GM23338 (cell line): ENCODE results near the gene CISH. TPM values are rescaled to one million over a fixed set of nuclear protein-coding genes. Genes with fewer than 3 reads are reported as not detected.

Experiments used
- ATAC-seq: fragments of 200-7000 bp; cut with Tn5 transposase; 3 replicates; pipeline ENCODE4 v1.9.1; 2020
- DNase-seq: peaks from one replicate; pipeline ENCODE4 v3.0.0-alpha.2; 2015; ENCODE audit warnings: low spot score
- H2AFZ ChIP-seq: fragments of 200-600 bp; sonication (generic); 2 replicates; pipeline ENCODE4 v1.8.0; 2016; ENCODE audit warnings: antibody characterized with exemption, mild to moderate bottlenecking, moderate library complexity
- H3F3A ChIP-seq: fragments of 200-600 bp; sonication (generic); replicated peaks from 2 replicates; pipeline ENCODE4 v1.8.0; 2017; ENCODE audit warnings: antibody characterized with exemption, mixed run types, low read depth
- H3K27ac ChIP-seq: fragments of 200-600 bp; sonication (generic); 2 replicates; pipeline ENCODE4 v1.6.1; 2016; ENCODE audit warnings: low read depth
- H3K27me3 ChIP-seq: fragments of 200-600 bp; sonication (generic); 2 replicates; pipeline ENCODE4 v1.8.0; 2016; ENCODE audit warnings: mild to moderate bottlenecking, mixed run types, moderate library complexity; ENCODE audit not compliant: insufficient read depth
- H3K36me3 ChIP-seq: fragments of 200-600 bp; sonication (generic); 2 replicates; pipeline ENCODE4 v1.8.0; 2016; ENCODE audit warnings: mild to moderate bottlenecking; ENCODE audit not compliant: insufficient read depth
- H3K4me1 ChIP-seq: fragments of 200-600 bp; sonication (generic); 2 replicates; pipeline ENCODE4 v1.8.0; 2016; ENCODE audit warnings: mild to moderate bottlenecking, moderate library complexity; ENCODE audit not compliant: insufficient read depth
- H3K4me2 ChIP-seq: fragments of 200-600 bp; sonication (generic); 2 replicates; pipeline ENCODE4 v1.7.1; 2017; ENCODE audit warnings: mixed run types
- H3K4me3 ChIP-seq: fragments of 200-600 bp; sonication (generic); 2 replicates; pipeline ENCODE4 v1.6.1; 2016; ENCODE audit warnings: mixed run types
- H3K79me2 ChIP-seq: fragments of 200-600 bp; sonication (generic); replicated peaks from 2 replicates; pipeline ENCODE4 v1.8.0; 2017; ENCODE audit warnings: mild to moderate bottlenecking; ENCODE audit not compliant: insufficient read depth
- H3K9me2 ChIP-seq: fragments of 200-600 bp; sonication (generic); 2 replicates; pipeline ENCODE4 v1.8.0; 2017; ENCODE audit not compliant: insufficient read depth
- H4K20me1 ChIP-seq: fragments of 200-600 bp; sonication (generic); replicated peaks from 2 replicates; pipeline ENCODE4 v1.8.0; 2017; ENCODE audit warnings: mild to moderate bottlenecking; ENCODE audit not compliant: insufficient read depth
- H3K27ac Mint-ChIP-seq: 2 replicates; pipeline ENCODE4 v1.8.0; 2020; ENCODE audit warnings: inconsistent platforms, mild to moderate bottlenecking, moderate library complexity, mixed read lengths
- H3K27me3 Mint-ChIP-seq: 3 replicates; pipeline ENCODE4 v1.8.0; 2022; ENCODE audit warnings: low read depth, mild to moderate bottlenecking, moderate library complexity, mixed read lengths, inconsistent platforms; ENCODE audit not compliant: insufficient read depth, poor library complexity
- H3K36me3 Mint-ChIP-seq: 3 replicates; pipeline ENCODE4 v1.8.0; 2021; ENCODE audit warnings: low read depth, mild to moderate bottlenecking, inconsistent platforms, moderate library complexity, mixed read lengths
- H3K4me1 Mint-ChIP-seq: 3 replicates; pipeline ENCODE4 v1.8.0; 2020; ENCODE audit warnings: mild to moderate bottlenecking, inconsistent platforms, mixed read lengths
- H3K4me3 Mint-ChIP-seq: 3 replicates; pipeline ENCODE4 v1.8.0; 2021; ENCODE audit warnings: moderate library complexity, mild to moderate bottlenecking, inconsistent platforms, mixed read lengths
- H3K9me3 Mint-ChIP-seq: 3 replicates; pipeline ENCODE4 v1.8.0; 2020; ENCODE audit warnings: moderate library complexity, mild to moderate bottlenecking, inconsistent platforms, mixed read lengths
- CREB1 ChIP-seq: fragments of 250-450 bp; sonication (Bioruptor Pico); IDR thresholded peaks from 2 replicates; pipeline ENCODE4 v1.5.0; 2020; ENCODE audit warnings: low read depth, mild to moderate bottlenecking, moderate library complexity
- EZH2 ChIP-seq: fragments of 200-600 bp; sonication (generic); IDR thresholded peaks from one replicate; pipeline ENCODE4 v1.8.0; 2017; ENCODE audit warnings: antibody characterized with exemption, mild to moderate bottlenecking, low read depth; ENCODE audit not compliant: unreplicated experiment
- JUNB ChIP-seq: IDR thresholded peaks from one replicate; pipeline ENCODE4 v1.6.1; 2016; ENCODE audit warnings: antibody characterized with exemption; ENCODE audit not compliant: unreplicated experiment
- NANOG ChIP-seq: IDR thresholded peaks from 2 replicates; pipeline ENCODE4 v1.6.1; 2016; ENCODE audit warnings: antibody characterized with exemption, borderline replicate concordance
- STAT1 ChIP-seq: IDR thresholded peaks from one replicate; pipeline ENCODE4 v1.6.1; 2016; ENCODE audit warnings: antibody characterized with exemption; ENCODE audit not compliant: unreplicated experiment
- ZNF331 ChIP-seq: fragments of 250-450 bp; sonication (Bioruptor Pico); IDR thresholded peaks from 2 replicates; pipeline ENCODE4 v1.5.0; 2020; ENCODE audit warnings: low read depth, mild to moderate bottlenecking, moderate library complexity
- polyA plus RNA-seq: library from polyadenylated mRNA; unstranded; fragments of >200 nt; fragmentation: Nextera tagmentation; extraction: Ambion mirVana; gene quantifications from 2 replicates; pipeline ENCODE4 v1.2.1, GENCODE V29; 2016
- total RNA-seq: library from RNA; depleted of rRNA; stranded (reverse); fragments of >200 nt; shearing (Covaris generic); gene quantifications from 2 replicates; pipeline ENCODE4 v1.2.3, GENCODE V29; 2014; rRNA removed
- TF ChIP-seq, protein P1 (sequence below): IDR thresholded peaks from one replicate; pipeline ENCODE4 v1.6.1; 2018; ENCODE audit warnings: antibody characterized with exemption; ENCODE audit not compliant: unreplicated experiment
- TF ChIP-seq, protein P2 (sequence below), 2 experiments: fragments of 200-600 bp in 1 of 2; sonication (generic) in 1 of 2; conservative IDR thresholded peaks; 2 replicates each; pipeline versions ENCODE4 v1.5.1 to v1.6.1; 2016 to 2017; ENCODE audit warnings: antibody characterized with exemption in 2 of 2, low read depth in 2 of 2, mild to moderate bottlenecking in 2 of 2, moderate library complexity in 1 of 2

CISH gene
- total and polyA plus RNA-seq, 2 experiments from 2014 or later: 2.1 to 3.6 TPM

DNA sequence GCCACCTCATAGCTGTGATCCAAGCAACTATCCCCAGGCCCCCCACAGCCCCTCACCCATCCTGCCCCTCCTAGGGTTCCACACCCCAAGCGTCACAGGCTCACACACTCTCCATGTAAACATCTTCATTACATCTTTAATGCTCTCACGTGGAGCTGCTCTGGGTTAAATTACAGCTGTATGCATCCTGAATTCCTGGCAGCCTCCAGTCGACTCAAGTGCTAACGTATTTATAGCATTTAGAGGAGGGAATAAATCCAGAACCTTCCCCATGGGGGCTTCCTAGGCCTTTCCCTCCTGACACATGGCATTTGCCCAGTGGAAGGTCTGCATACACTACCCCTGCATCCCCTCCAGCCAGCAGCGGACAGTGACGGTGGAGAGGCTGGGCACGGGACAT lies 53.7 kb downstream of the CISH start (continued):
- TF ChIP-seq, protein P1, sequence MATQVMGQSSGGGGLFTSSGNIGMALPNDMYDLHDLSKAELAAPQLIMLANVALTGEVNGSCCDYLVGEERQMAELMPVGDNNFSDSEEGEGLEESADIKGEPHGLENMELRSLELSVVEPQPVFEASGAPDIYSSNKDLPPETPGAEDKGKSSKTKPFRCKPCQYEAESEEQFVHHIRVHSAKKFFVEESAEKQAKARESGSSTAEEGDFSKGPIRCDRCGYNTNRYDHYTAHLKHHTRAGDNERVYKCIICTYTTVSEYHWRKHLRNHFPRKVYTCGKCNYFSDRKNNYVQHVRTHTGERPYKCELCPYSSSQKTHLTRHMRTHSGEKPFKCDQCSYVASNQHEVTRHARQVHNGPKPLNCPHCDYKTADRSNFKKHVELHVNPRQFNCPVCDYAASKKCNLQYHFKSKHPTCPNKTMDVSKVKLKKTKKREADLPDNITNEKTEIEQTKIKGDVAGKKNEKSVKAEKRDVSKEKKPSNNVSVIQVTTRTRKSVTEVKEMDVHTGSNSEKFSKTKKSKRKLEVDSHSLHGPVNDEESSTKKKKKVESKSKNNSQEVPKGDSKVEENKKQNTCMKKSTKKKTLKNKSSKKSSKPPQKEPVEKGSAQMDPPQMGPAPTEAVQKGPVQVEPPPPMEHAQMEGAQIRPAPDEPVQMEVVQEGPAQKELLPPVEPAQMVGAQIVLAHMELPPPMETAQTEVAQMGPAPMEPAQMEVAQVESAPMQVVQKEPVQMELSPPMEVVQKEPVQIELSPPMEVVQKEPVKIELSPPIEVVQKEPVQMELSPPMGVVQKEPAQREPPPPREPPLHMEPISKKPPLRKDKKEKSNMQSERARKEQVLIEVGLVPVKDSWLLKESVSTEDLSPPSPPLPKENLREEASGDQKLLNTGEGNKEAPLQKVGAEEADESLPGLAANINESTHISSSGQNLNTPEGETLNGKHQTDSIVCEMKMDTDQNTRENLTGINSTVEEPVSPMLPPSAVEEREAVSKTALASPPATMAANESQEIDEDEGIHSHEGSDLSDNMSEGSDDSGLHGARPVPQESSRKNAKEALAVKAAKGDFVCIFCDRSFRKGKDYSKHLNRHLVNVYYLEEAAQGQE: no peak
- TF ChIP-seq STAT1: no peak
- no peak for TF ChIP-seq ZNF331
- no peak for TF ChIP-seq JUNB
- TF ChIP-seq CREB1 (CRISPR knock-in tag): no peak
- TF ChIP-seq, protein P2, sequence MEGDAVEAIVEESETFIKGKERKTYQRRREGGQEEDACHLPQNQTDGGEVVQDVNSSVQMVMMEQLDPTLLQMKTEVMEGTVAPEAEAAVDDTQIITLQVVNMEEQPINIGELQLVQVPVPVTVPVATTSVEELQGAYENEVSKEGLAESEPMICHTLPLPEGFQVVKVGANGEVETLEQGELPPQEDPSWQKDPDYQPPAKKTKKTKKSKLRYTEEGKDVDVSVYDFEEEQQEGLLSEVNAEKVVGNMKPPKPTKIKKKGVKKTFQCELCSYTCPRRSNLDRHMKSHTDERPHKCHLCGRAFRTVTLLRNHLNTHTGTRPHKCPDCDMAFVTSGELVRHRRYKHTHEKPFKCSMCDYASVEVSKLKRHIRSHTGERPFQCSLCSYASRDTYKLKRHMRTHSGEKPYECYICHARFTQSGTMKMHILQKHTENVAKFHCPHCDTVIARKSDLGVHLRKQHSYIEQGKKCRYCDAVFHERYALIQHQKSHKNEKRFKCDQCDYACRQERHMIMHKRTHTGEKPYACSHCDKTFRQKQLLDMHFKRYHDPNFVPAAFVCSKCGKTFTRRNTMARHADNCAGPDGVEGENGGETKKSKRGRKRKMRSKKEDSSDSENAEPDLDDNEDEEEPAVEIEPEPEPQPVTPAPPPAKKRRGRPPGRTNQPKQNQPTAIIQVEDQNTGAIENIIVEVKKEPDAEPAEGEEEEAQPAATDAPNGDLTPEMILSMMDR (conservative IDR thresholded peaks at IDR 0.05; ENCODE audit: low read depth in 2 of 2): no peak

DNA sequence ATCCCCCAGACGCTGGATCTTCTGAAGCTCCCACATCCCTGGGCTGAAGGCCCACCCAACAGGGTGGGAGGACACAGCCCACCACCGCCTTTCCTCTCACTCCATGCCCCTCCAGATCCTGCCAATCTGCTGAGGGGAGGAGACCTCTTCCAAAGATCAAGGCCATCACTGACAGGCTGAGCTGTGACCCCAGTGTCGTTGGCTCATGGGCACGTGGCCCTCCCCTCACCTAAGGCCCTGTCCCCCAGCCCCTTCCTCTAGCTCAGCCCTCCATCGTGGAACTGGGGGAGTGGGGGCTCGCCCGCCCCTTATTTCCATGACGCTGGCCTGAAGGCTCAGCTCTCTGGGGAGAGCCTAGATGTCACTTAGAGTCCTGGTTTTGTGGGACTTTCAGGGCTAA lies 54.5 kb downstream of the CISH start:
- H2AFZ ChIP-seq: no peak overlapping the region
- no peak for DNase-seq
- H3K4me1 ChIP-seq: no peaks in the 10 kb centered on the region
- TF ChIP-seq STAT1: no peak
- TF ChIP-seq EZH2: no peak
- TF ChIP-seq NANOG: no peak
- H3K36me3 Mint-ChIP-seq: no peaks in the 10 kb centered on the region
- H3K27me3 Mint-ChIP-seq: peaks cover 12% of the 10 kb centered on the region
- no peak overlapping the region for H3K4me3 ChIP-seq
- ATAC-seq: no peak
- H3K79me2 ChIP-seq: no peaks in the 10 kb centered on the region
- no peaks in the 10 kb centered on the region for H3K36me3 ChIP-seq
- H3K27ac ChIP-seq: no peak overlapping the region
- H3F3A ChIP-seq: no peaks in the 10 kb centered on the region
- no peak overlapping the region for H3K4me3 Mint-ChIP-seq
- no peak overlapping the region for H3K4me2 ChIP-seq
- no peaks in the 10 kb centered on the region; the same call in 2 of the 3 replicates for H3K9me3 Mint-ChIP-seq
- H3K27me3 ChIP-seq: no peaks in the 10 kb centered on the region
- no peaks in the 10 kb centered on the region for H3K9me2 ChIP-seq
- peaks cover 4% of the 10 kb centered on the region; the same call in 1 of the 3 replicates for H3K4me1 Mint-ChIP-seq
- no peaks in the 10 kb centered on the region for H4K20me1 ChIP-seq
- no peak overlapping the region for H3K27ac Mint-ChIP-seq

Other genes starting within 250 kb of the CISH start
- gene CACNA2D2, start 108.1 kb downstream of the CISH start, total RNA-seq: 10.3 and 11.4 TPM in 2 replicates
- 4.7 and 5.4 TPM in 2 replicates for gene CACNA2D2, start 108.1 kb downstream of the CISH start, polyA plus RNA-seq
- 7.7 and 10.3 TPM in 2 replicates for gene C3orf18, start 44.0 kb downstream of the CISH start, total RNA-seq
- gene C3orf18, start 44.0 kb downstream of the CISH start, polyA plus RNA-seq: 2.4 TPM in 2 replicates
- 5.6 and 8.5 TPM in 2 replicates for gene HEMK1, start 42.3 kb downstream of the CISH start, total RNA-seq
- gene HEMK1, start 42.3 kb downstream of the CISH start, polyA plus RNA-seq: 10.1 and 11.0 TPM in 2 replicates
- gene MAPKAPK3, start 5.4 kb upstream of the CISH start, total RNA-seq: 44.9 and 51.1 TPM in 2 replicates
- 16.5 and 17.2 TPM in 2 replicates for gene MAPKAPK3, start 5.4 kb upstream of the CISH start, polyA plus RNA-seq
- 5.6 and 6.1 TPM in 2 replicates for gene DOCK3, start 63.2 kb upstream of the CISH start, total RNA-seq
- gene DOCK3, start 63.2 kb upstream of the CISH start, polyA plus RNA-seq: 2.2 and 2.4 TPM in 2 replicates